SK-N-SH treated with all-trans-retinoic acid at 6 μM for 48 hours (cell line): ENCODE results near the gene LUC7L3.

Experiments used
- ATAC-seq: fragments of 200-7000 bp; cut with Tn5 transposase; 3 replicates; pipeline ENCODE4 v1.9.1; 2020; ENCODE audit warnings: mild to moderate bottlenecking, moderate library complexity
- ARNTL ChIP-seq: fragments of 450-650 bp; formaldehyde crosslinking; IDR thresholded peaks from 2 replicates; pipeline ENCODE4 v1.5.0; 2020; ENCODE audit warnings: low read depth, mild to moderate bottlenecking, moderate library complexity, borderline replicate concordance
- BACH2 ChIP-seq: fragments of 250-450 bp; sonication (Bioruptor Pico); IDR thresholded peaks from 2 replicates; pipeline ENCODE4 v1.9.0; 2021; ENCODE audit warnings: mild to moderate bottlenecking, borderline replicate concordance
- CSDC2 ChIP-seq: fragments of 250-450 bp; sonication (Bioruptor Pico); IDR thresholded peaks from 2 replicates; pipeline ENCODE4 v1.5.0; 2020; ENCODE audit warnings: mild to moderate bottlenecking, moderate library complexity
- ESRRG ChIP-seq: fragments of 250-450 bp; sonication (Bioruptor Pico); IDR thresholded peaks from 2 replicates; pipeline ENCODE4 v1.6.1; 2021; ENCODE audit warnings: mild to moderate bottlenecking
- GLIS3 ChIP-seq: fragments of 250-450 bp; sonication (Bioruptor Pico); IDR thresholded peaks from 2 replicates; pipeline ENCODE4 v1.5.0; 2020; ENCODE audit warnings: mild to moderate bottlenecking, moderate library complexity
- ISL1 ChIP-seq: fragments of 250-450 bp; sonication (Bioruptor Pico); IDR thresholded peaks from 2 replicates; pipeline ENCODE4 v2.1.2; 2022; ENCODE audit warnings: mild to moderate bottlenecking, moderate library complexity
- OSR1 ChIP-seq: fragments of 250-450 bp; sonication (Bioruptor Pico); IDR thresholded peaks from 2 replicates; pipeline ENCODE4 v1.8.0; 2022; ENCODE audit warnings: moderate library complexity, mild to moderate bottlenecking, inconsistent platforms
- PPARA ChIP-seq: fragments of 250-450 bp; sonication (Bioruptor Pico); IDR thresholded peaks from 2 replicates; pipeline ENCODE4 v1.5.0; 2020; ENCODE audit warnings: mild to moderate bottlenecking, borderline replicate concordance
- RARB ChIP-seq: fragments of 250-450 bp; sonication (Bioruptor Pico); IDR thresholded peaks from 2 replicates; pipeline ENCODE4 v1.8.0; 2021; ENCODE audit warnings: mild to moderate bottlenecking, moderate library complexity
- SNAI2 ChIP-seq: fragments of 250-450 bp; sonication (Bioruptor Pico); IDR thresholded peaks from 2 replicates; pipeline ENCODE4 v1.5.0; 2020; ENCODE audit warnings: mild to moderate bottlenecking, moderate library complexity
- TCF4 ChIP-seq: fragments of 250-450 bp; sonication (Bioruptor Pico); IDR thresholded peaks from 2 replicates; pipeline ENCODE4 v1.8.0; 2021; ENCODE audit warnings: mild to moderate bottlenecking, moderate library complexity, borderline replicate concordance
- TOX ChIP-seq: fragments of 250-450 bp; sonication (Bioruptor Pico); IDR thresholded peaks from 2 replicates; pipeline ENCODE4 v1.8.0; 2021; ENCODE audit warnings: mild to moderate bottlenecking, moderate library complexity, borderline replicate concordance
- TSHZ2 ChIP-seq: fragments of 250-450 bp; sonication (Bioruptor Pico); IDR thresholded peaks from 2 replicates; pipeline ENCODE4 v1.5.0; 2020; ENCODE audit warnings: mild to moderate bottlenecking, moderate library complexity
- ZC3H10 ChIP-seq: fragments of 250-450 bp; sonication (Bioruptor Pico); IDR thresholded peaks from 2 replicates; pipeline ENCODE4 v1.5.1; 2021; ENCODE audit warnings: mild to moderate bottlenecking, moderate library complexity
- ZFP3 ChIP-seq: fragments of 250-450 bp; sonication (Bioruptor Pico); IDR thresholded peaks from 2 replicates; pipeline ENCODE4 v1.5.0; 2020; ENCODE audit warnings: mild to moderate bottlenecking, moderate library complexity
- ZFP30 ChIP-seq: fragments of 450-650 bp; formaldehyde crosslinking; IDR thresholded peaks from 2 replicates; pipeline ENCODE4 v1.5.0; 2022; ENCODE audit warnings: mild to moderate bottlenecking, moderate library complexity
- ZNF565 ChIP-seq: fragments of 450-650 bp; formaldehyde crosslinking; conservative IDR thresholded peaks from 2 replicates; pipeline ENCODE4 v1.5.0; 2020; ENCODE audit warnings: low read depth, mild to moderate bottlenecking, moderate library complexity
- TF ChIP-seq, protein P1 (sequence below): fragments of 250-450 bp; sonication (Bioruptor Pico); IDR thresholded peaks from 2 replicates; pipeline ENCODE4 v1.5.1; 2020; ENCODE audit warnings: low read depth, mild to moderate bottlenecking, moderate library complexity
- TF ChIP-seq, protein P2 (sequence below): fragments of 250-450 bp; sonication (Bioruptor Pico); IDR thresholded peaks from 2 replicates; pipeline ENCODE4 v1.8.0; 2021; ENCODE audit warnings: low read depth, mild to moderate bottlenecking, moderate library complexity, borderline replicate concordance

The LUC7L3 gene

GRCh38 chr17:50770346-50770745, 50.9 kb downstream of the LUC7L3 start (continued):
- no peak for TF ChIP-seq TOX (CRISPR knock-in tag)
- no peak for TF ChIP-seq SNAI2
- TF ChIP-seq, protein P1, sequence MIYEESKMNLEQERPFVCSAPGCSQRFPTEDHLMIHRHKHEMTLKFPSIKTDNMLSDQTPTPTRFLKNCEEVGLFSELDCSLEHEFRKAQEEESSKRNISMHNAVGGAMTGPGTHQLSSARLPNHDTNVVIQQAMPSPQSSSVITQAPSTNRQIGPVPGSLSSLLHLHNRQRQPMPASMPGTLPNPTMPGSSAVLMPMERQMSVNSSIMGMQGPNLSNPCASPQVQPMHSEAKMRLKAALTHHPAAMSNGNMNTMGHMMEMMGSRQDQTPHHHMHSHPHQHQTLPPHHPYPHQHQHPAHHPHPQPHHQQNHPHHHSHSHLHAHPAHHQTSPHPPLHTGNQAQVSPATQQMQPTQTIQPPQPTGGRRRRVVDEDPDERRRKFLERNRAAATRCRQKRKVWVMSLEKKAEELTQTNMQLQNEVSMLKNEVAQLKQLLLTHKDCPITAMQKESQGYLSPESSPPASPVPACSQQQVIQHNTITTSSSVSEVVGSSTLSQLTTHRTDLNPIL (CRISPR knock-in tag) = no peak
- no peak for TF ChIP-seq PPARA (CRISPR knock-in tag)
- TF ChIP-seq, all 23 proteins: peak for 0

DNA sequence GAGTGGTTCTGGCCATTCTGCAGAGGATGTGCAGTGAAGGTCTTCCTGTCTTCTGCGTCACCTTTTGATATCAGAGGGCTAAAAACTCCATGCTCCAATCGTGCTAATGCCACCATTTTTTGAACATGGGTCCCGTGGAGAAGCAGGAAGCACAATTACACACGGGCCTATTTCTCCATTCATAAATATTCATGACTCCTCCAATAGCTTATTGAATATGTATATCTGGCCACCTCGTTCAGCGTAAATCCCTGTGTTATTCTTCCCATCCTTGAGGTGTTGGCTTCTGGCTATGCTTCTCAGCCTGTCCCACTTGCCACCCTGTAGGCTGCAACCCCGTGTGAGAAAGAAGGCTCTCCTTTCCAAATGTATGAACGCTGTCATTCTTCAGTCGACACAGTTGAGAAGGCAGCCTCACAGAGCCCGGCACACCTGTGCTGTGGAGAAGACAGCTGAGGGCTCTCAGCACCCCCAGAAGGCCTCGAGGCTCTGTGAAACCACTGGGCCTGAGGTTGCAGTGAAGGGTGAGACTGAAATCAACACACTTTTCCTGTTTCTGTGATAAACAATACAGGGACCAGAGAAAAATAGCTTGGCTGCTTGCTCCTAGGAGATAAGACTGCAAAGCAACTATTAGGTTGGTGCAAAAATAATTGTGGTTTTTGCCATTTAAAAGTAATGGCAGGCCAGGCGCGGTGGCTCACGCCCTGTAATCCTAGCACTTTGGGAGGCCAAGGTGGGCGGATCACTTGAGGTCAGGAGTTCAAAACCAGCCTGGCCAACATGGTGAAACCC, 52.8 kb downstream of the LUC7L3 start:
- no peak for TF ChIP-seq GLIS3
- no peak for TF ChIP-seq TSHZ2 (CRISPR knock-in tag)
- TF ChIP-seq BACH2 (CRISPR knock-in tag) = no peak
- no peak for TF ChIP-seq TOX (CRISPR knock-in tag)
- no peak for TF ChIP-seq CSDC2 (CRISPR knock-in tag)
- no peak for TF ChIP-seq SNAI2
- TF ChIP-seq TCF4 (CRISPR knock-in tag) = no peak
- TF ChIP-seq, protein P1 (CRISPR knock-in tag) = no peak
- no peak for TF ChIP-seq ISL1
- TF ChIP-seq RARB (CRISPR knock-in tag) = no peak
- no peak for TF ChIP-seq PPARA (CRISPR knock-in tag)
- TF ChIP-seq ZFP3 (CRISPR knock-in tag) = no peak
- TF ChIP-seq ZFP30 (CRISPR knock-in tag) = no peak
- no peak for TF ChIP-seq OSR1
- TF ChIP-seq ZNF565 = no peak
- no peak for TF ChIP-seq ZC3H10 (CRISPR knock-in tag)
- TF ChIP-seq, protein P2, sequence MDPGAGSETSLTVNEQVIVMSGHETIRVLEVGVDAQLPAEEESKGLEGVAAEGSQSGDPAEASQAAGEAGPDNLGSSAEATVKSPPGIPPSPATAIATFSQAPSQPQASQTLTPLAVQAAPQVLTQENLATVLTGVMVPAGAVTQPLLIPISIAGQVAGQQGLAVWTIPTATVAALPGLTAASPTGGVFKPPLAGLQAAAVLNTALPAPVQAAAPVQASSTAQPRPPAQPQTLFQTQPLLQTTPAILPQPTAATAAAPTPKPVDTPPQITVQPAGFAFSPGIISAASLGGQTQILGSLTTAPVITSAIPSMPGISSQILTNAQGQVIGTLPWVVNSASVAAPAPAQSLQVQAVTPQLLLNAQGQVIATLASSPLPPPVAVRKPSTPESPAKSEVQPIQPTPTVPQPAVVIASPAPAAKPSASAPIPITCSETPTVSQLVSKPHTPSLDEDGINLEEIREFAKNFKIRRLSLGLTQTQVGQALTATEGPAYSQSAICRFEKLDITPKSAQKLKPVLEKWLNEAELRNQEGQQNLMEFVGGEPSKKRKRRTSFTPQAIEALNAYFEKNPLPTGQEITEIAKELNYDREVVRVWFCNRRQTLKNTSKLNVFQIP (CRISPR knock-in tag) = no peak
- TF ChIP-seq ARNTL (CRISPR knock-in tag) = no peak
- TF ChIP-seq ESRRG = no peak
- ATAC-seq = no peak

GRCh38 chr17:50774225-50774803, 54.9 kb downstream of the LUC7L3 start:
- no peak for TF ChIP-seq OSR1
- TF ChIP-seq, protein P1 (CRISPR knock-in tag) = no peak
- TF ChIP-seq TSHZ2 (CRISPR knock-in tag) = no peak
- no peak for ATAC-seq
